Stimulated activated CD4-positive, alpha-beta T cell treated with anti-CD3 and anti-CD28 coated beads, Interleukin-15, amount 100 ng/mL, for 1 hour (primary cell): ENCODE results near the gene GPHA2.

ENCODE experiments used
- DNase-seq, 2 donors: peaks; one replicate each; pipeline ENCODE4 v3.0.0-alpha.2; 2020; ENCODE audit warnings: low read depth in 1 of 2, low spot score in 1 of 2

Gene GPHA2

DNA sequence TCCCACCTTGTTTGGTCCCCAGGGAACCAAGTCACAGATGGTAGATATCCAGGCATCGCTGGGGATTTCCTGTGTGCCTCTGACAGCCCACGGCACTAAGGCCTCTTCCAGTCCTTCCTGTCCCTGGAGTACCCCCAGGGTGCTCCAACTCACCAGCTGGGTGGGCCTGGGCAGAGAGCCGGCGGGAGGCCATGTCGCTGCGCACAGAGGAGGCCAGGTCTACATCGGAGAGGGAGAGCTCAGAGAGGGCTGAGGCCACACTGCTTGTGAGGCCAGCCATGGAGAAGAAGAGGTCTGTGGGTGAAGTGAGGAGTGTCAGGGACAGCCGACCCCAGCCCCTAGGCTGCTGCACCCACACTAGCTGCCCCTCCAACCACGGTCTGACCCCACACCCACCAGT, 24.0 kb downstream of the GPHA2 start:
- DNase-seq: no peak

DNA sequence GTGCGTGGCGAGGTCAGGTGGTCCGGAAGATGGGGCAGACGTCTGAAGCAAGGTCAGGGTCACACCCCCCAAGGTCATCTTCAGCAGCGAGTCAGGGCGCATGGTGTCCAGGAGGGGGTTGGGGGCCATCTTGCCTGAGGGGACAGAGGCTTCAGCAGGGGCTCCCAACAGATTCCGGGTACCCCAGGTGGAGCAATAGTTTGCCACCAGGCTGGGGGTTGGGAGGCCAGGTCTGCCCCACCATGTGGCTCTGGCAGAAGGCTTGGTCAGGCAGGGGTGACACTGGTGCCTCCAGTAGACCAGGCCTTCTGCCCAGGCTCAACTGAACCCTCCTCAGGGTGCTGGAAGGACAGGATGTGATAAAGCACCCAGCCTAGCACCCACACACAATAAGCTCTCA, 24.6 kb downstream of the GPHA2 start:
- no peak for DNase-seq

DNA sequence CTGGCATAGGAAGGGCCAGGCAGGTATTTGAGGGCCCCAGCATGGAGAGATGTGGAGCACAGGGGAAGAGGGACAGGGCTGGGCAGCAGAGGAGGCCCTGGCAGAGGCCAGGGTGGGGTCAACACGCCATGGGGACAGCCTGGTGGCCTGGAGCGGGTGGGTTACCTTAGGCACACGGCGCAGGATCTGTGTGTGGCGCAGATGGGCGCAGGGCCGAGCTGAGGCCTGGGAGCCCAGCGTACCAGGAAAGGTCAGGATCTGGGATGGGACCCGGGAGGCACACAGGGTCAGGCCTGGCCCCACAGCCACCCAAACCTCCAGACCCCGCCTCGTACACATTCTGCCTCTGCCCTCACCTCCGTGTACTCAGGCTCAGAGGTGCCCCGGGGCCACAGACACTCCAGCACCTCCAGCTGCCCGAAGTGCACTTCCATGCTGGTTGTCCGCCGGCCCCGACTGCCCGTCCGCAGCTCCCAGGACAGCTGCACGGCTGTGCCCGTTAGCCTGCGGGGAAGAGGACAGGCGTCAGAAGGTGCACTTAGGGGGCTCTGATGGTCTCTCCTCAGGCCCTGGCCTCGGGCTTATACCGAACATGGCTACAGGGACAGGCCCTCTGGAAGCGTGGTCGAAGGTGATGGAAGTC, 25.1 kb downstream of the GPHA2 start:
- DNase-seq: no peak

DNA sequence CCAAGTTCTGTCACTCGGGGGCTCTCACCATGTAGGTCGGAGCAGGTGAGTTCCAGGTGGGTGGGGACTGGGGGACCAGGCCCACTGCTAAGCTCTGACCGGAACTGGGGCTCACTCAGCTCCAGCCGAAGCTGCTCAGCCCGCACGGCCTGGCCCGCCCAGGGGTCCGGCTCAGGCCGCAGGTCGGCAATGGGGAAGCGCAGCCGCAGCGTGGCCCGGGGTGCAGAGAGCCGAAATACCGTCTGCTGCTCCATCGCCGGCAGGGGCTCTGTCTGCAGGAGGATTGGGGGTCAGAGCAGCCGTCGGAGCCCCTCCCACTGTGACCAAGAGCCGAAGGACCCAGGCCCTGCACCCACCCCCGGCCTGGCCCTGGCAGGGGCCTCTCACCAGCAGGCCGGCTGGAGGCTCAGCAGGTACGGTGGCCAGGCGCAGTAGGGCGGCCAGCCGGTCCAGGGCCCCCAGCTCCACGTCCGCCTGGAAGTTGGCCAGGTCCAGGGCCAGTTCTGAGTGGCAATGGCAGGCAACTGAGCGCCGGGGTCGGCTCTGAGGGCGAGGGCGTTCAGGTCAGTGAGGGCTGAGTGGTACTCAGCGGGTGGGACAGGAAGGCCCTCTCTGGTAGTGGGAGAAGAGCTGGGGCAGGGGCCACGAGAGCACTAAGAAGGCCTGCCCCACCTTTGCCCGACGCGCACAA, 25.9 kb downstream of the GPHA2 start:
- no peak for DNase-seq

DNA sequence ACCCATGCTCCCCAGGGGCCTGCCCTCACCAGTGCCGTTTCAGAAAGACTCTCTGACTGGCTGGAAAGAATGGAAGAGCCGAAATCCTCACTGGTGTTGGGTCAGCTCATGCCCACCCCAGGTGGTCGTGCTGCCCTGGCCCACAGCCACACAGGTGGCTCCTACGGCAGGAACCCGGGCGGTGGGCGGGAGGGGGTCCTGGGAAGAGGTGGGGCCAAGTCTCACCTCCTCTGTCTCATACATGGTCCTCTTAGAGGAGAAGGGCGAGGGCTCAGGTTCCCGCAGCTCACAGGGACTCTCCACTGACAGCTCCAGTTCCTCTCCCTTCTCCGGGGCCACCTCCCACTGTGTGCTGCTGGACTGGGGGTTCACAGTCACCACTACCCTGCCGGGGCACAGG, 26.9 kb downstream of the GPHA2 start:
- no peak for DNase-seq

DNA sequence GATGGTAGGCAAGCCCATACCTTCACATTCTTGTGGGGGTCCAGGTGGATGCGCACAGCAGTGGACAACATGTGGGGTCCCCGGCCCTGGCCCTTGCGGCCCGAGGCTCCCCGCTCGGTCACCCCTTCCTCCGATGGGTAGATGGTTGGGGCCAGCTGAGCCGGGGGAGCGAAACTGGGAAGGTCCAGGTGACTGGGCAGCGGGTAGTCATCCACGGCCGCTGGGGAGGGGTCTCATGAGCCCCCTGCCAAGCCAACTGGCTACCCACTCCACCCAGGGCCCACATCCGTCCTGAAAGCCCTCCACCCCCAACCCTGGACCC, 29.4 kb downstream of the GPHA2 start:
- DNase-seq: no peak

DNA sequence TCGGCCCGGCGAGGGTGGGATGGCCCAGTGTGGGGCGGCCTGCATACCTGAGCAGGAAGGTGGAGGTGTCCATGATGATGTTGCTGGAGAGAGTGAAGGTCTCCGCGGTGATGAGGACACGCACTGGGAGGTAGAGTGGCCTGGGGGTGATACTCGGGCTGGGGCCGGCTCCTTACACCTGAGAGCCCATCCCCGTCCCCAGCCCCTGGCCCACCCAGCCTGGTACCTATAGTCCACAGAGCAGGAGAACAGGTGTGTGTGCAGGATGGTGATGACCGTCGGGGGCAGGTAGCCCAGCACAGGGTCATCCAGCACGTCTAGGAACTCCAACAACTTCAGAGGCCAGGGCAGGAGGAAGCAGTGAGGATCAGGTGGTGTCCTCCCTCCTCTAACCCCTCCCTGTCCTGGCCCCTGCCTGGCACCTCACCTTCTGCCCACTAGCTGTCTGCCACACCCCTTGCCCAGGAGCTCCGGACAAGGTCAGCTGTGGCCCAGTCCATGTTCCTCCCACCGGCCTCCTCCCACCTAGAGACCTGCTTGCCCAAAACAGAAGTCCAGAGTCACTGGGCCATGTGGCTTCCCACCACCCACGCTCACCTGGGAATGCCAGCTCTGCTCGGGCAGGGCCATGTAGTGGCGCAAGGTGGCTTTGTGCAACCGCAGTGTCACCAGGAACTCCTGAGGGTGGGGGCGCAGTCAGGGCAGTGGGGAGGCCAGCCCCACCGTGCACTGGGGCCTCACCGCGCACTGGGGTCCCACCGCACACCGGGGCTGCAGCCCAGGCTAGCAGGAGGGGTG, 30.0 kb downstream of the GPHA2 start:
- no peak for DNase-seq

DNA sequence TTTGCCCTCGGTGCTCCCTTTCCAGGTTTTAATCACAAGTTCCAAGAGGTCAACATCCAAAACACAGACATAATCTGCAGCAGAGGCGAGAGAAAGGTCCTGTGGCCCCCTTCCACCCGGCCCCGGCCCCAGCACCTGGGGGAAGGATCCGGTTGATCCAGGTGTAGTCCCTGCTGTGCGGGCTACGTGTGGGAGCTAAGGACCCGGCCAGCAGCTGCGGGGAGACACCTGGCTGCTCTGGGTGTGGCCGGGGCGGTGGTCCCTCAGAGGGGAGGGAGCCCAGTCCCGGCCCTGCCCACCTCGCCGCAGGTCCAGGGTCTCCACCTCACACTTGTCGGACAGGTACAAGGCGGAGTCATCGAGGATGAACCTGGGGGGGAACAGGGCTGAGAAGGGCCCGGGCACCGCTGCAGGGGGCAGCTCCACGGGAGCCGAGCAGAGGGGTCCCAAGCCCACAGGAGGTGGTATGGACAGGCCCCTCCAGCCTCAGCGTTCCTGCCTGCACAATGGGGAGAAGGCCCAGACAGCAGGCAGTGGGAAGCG, 32.3 kb downstream of the GPHA2 start:
- DNase-seq: no peak

DNA sequence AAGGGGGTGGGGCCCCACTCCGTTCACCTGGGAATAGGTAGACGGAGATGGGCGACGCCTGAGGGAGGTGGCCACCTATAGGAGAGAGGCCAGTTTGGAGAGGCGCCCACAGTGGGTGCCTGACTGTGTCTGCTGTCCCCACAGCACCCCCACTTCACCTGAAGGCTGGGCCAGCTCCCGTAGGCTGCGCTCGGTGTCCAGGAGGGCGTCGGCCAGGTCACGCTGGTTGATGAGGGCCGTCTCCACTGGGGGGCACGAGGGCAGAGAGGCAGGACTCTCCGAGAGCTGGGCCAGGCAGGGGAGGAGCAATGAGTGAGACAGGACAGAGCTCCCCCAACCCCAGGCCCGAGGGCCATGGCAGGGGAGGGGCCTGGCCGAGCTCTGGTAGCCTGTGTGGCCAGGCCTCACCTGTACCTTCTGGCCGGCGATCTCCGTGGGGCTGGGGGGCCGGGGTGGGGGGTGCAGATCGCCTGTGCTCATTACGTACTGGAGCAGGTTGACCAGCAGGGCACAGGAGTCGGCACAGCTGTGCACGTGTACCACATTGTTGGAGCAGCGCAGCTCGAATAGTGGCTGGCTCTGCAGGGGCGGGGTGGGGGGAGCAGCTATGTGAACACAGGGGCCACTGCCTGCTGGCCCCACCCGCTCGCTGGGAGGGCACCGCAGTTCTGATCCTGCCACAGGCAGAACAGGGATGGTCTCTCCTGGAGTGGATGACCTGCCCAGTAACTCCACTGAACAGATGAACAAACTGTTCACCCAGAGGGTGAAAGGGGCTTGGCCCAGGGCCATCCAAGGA, 33.4 kb downstream of the GPHA2 start:
- DNase-seq: no peak

DNA sequence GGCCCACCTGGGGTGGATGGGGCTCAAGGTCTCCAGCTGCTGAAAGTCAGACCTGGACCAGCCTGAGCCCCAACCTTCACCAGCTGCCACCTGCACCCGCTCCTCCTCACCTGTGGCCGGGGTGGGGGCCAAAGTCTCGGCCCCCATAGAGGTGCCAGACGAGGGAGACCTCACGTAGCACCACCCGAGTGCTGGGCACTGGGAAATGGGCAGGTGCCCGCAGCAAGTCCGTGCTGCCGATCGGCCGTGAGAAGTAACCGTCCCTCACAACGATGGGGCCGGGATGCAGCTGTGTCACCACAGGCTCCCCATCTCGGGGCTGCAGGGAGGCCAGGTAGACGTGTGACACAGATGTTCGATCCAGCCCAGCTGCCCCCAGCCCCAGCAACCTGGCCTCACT, 34.9 kb downstream of the GPHA2 start:
- no peak for DNase-seq

DNA sequence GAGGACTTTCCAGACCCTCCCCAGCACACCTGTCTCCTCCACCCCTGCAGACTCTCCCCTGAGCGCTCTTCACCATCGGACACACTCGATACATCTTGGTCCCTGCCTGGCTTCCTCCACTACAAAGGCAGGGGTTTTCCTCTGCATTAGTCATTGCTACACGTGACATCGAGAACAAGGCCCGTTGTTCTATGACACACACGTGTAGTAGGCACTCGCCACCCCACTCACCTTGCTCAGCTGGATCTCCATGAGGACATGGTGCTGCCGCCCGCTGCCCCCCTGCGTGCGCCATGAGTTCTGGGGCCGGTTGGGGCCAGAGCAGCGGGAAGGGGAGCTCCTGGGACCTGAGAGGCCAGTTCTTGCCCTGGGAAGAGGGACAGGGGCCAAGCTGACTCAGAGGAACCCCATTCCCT, 35.4 kb downstream of the GPHA2 start:
- peak; percentile 38 to 41 for DNase-seq

DNA sequence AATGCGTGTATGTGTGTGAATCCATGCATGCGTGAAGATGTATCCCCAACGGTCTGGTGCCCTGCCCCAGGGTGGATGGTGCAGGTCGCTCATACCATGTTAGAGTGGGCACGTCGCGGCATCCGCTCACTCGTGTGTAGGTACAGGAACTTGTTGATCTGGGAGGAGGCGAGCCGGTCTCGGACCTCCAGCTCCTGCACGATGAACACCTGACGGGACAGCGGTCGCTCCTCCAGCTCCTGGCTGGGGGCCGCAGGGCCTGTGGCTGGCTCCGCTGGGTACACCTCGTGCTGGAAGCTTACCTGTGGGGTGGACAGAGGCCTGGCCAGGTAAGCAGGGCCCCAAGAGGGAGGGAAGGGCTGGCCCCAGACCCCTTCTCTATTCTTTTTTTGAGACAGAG, 37.2 kb downstream of the GPHA2 start:
- no peak for DNase-seq

DNA sequence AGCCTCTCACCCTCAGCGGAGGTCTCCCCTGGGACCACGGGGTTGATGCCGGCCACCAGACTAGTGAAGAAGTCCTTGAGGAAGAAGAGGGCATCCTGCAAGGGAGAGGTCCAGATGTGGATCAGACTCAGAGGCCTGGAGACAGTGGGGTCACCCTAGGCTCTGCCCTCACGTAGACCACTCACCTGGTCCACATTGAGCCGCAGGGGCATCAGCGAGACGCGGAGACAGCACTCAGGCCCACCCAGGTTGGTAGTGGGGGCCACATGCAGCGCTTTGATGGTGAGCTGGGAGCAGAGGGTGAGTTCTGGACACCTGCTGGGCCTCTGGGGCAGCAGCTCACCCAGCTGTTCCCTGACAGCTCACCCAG, 37.6 kb downstream of the GPHA2 start:
- no peak for DNase-seq

DNA sequence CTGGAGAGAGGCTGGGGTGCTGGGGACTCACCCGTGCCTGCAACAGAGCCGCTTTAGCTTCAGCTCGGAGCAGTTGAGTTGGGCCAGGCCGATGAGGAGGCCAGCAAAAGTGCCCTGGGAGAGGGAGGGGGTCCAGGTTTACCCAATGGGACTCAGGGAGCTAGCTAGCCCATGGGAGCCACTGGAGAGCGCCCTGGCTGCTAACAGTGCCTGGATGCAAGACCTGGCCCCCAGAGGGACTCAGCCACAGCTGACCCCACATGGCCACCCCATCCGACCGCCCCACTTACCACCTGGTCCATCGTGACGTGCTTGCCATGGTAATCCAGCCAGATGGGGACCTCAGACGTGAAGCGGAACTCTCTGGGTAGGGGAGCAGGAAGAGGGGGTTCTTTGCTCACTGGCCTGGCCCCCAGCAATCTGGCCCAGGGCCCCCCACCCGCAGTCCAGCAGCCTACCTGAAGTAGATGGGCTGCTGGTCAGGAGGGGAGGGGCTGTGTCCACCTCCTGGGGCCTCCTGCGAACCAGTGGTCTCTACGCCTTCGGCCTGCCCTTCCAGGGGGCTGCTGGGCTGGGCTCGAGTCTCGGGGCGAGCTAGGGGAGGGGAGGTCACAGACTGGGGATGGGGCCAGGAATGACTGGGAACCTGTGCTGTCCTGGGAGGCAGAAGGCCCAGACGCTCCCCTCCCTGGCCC, 38.2 kb downstream of the GPHA2 start:
- no peak for DNase-seq

DNA sequence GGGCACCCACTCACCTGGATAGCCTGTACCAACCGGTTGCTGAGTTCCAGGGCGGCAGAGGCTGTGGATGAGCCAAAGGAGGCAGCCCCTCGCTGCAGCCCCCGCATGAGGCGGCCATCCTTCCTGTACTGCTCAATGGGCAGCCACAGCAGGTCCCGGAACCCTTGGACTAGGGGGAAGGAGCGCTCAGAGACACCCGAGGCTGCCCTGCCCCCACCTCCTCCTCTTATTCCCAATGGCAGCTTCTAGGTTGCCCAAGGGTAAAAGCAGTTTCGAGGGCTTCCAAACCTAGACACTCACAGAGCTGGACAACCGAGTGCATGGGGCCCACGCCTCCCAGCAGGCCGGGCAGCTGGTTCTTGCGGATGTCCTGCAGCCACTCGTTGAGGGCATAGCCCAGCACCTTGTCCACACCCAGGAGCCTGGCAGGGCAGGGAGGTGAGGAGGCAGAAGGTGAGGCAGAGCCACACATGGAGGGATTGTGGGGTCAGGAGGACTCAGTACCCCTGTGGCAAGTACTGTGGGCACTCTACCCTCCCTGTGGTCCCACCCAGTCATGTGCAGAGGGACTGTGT, 39.2 kb downstream of the GPHA2 start:
- DNase-seq: no peak

DNA sequence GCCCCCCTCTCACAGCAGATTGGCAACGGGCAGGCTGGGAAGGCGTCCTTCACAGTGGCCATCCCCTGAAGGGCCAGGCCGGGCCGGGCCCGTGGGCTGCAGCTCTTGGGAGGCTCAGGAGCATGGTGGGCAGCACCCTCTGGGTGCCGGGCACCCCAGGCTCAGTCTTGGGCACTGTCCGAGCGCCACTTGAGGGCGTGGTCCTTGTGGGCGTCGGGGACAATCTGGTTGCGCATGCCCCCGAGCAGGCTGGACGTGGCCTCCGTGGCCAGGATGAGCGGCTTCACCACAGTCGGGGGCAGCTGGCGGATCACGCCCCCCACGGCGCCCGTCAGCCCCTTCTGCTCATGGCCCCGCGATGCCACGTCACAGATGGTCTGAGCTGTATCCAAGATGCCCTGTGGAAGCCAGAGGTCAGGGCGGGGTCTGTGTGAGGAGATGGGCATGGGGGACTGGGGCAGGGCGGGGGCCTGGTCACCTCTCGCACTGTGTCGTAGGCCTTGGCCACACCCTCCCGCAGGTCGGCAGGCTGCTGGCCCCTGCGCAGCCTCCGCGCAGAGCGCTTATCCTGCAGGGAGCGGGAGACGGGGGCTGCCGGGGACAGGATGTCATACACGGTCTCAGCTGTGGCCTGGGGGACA, 40.8 kb downstream of the GPHA2 start:
- no peak for DNase-seq

DNA sequence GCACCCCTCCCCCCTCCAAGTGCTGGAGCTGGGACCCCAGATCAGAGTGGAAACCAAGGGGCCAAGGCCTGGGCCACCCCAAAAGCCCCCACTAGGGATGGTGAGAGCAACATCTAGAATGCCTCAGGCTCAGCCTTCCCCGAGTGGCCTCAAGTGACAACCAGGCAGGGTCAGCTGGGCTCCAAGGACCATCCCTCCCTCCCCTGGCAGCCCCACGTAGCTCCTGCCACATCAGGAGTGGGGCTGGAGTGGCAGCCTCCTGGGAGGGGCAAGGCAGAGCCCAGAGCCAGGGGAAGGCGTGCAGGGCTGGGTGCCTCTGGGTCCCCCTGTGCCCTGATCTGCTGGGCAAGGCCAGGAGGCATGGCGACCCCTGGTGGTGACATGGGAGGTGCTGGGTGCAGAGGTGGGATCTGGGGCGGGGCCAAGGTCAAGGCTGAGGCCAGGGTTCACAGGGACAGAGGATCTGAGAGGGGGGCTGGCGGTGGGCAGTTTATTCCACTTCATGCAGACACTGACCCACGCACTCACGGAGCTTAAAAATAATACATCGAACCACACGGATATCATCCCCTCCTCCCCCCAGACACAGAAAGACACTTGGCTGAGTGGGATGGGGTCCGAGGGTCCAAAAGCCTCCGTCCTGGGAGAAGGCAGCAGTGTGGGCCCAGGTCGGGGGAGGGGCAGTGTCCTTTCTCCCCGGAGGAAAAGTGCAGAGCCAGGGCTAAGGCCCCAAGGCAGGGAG, 41.5 kb downstream of the GPHA2 start:
- peak; percentile 80 to 92 for DNase-seq

DNA sequence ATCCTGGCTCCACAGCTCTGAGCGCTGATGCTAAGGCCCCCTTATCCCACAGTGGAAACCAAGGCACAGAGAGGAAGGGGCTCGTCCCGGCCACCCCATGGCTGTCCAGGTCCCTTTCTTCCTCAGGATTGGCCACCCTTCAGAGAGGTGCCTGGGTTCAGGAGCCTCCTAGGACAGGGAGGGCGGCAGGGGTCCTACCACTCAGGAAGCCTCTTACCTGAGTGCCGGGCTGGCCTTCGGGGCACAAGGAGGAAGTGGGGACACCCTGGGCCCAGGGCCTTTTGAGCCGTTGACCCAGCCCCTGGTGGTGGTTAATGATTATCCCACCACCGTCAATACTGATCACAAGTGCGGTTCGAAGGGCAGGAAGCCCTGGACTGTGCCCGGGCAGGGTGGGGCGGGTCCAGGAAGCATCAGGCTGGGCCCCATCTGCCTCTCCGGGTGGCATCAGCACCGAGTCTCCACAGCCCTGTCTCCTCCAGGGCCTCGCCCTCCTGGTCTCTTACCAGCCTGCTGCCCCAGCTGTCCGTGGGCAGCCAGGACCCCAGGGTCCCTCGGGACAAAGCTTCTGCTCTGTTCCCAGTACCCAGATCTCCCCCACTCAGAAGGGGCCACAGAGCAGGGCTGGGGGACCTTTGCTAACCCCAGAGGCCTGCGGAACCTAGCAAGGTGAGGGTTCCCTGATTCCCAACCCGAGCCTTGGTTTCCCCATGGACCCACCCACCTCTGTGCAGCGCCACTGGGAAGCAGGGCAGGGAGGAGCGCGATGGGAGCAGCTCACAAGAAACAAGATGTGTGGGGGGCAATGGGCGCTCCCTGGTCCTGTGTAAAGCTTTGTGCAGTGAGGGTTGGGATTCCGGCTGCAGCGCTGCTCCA, 42.3 kb downstream of the GPHA2 start:
- DNase-seq: no peak
